ENCODE data around the gene NABP1.

The NABP1 gene

DNA sequence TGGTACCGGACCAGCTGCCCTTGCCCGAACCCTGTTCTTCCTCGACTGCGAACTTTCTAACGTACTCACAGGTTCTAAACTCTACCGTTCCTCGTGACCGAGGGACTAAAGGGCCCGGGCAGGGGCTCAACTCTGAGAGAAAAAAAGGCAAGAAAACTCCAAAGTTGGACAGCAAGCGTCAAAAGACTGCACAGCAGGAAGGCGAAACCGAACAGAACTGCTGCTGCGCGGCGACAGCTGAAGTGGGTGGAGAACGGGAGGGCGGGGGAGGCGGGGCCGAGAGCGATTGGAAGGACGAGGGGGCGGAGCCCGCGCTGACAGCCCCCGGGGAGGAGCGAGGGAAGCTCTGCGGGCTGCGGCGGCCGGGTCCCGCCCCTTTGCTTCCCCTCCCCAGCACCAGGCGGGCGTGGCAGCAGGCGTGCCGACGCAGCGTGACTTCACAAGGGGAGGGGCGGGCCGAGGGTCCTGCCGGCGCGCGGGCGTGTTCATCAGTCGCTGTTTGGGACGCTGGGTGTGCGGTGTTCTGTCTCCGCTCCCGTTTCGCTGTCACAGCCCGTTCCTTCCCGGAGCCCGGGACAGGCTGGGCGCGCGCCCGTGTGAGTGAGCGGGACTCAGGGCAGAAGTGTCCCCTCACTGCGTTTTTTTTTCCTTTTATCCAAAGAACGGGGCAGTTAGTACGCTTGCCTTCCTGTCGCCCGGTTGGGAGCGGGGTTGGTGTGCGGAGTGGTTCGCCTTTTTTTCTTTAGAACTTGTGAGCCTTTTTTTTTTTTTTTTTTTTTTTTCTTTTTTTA lies at the start of gene NABP1:
Gene NABP1 (plus strand): TSS at position 491 of the 791 bp plus-strand sequence. CDS start 479 bp downstream, outside the sequence.
- H2AFZ ChIP-seq (ENCODE audit: low read depth), result peak within 1 kb of the TSS; percentile 69
- H3K4me3 ChIP-seq (IDR thresholded peaks at IDR 0.05; ENCODE audit: insufficient read depth, low read depth, low read length), result peak within 1 kb of the TSS; percentile 96
- no peaks in the 10 kb centered on the region for H3K27me3 ChIP-seq (ENCODE audit: insufficient read depth, low read depth)
- peaks cover 67% of the 10 kb centered on the region for H3K4me1 ChIP-seq (ENCODE audit: low read depth, poor library complexity, severe bottlenecking)
- peak within 1 kb of the TSS; percentile 97 for H3K27ac ChIP-seq
- peaks cover 6% of the 10 kb centered on the region; the same call in 1 of the 2 replicates for H3K36me3 ChIP-seq (ENCODE audit: insufficient read depth)
- TF ChIP-seq, protein P1, sequence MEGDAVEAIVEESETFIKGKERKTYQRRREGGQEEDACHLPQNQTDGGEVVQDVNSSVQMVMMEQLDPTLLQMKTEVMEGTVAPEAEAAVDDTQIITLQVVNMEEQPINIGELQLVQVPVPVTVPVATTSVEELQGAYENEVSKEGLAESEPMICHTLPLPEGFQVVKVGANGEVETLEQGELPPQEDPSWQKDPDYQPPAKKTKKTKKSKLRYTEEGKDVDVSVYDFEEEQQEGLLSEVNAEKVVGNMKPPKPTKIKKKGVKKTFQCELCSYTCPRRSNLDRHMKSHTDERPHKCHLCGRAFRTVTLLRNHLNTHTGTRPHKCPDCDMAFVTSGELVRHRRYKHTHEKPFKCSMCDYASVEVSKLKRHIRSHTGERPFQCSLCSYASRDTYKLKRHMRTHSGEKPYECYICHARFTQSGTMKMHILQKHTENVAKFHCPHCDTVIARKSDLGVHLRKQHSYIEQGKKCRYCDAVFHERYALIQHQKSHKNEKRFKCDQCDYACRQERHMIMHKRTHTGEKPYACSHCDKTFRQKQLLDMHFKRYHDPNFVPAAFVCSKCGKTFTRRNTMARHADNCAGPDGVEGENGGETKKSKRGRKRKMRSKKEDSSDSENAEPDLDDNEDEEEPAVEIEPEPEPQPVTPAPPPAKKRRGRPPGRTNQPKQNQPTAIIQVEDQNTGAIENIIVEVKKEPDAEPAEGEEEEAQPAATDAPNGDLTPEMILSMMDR (conservative IDR thresholded peaks at IDR 0.05; ENCODE audit: low read depth, low read length), result no peak
- peak within 1 kb of the TSS; percentile 91 for H3K4me2 ChIP-seq
- peaks cover 26% of the 10 kb centered on the region for H3K79me2 ChIP-seq (ENCODE audit: insufficient read depth, low read depth)
- no peaks in the 10 kb centered on the region for H4K20me1 ChIP-seq (ENCODE audit: insufficient read depth)
- H3K9ac ChIP-seq, result peak within 1 kb of the TSS; percentile 94

- H3K27me3 ChIP-seq (ENCODE audit: insufficient read depth, low read depth), result no peaks in the 10 kb centered on the region
- no peak overlapping the region for H3K4me3 ChIP-seq (IDR thresholded peaks at IDR 0.05; ENCODE audit: insufficient read depth, low read depth, low read length)
- H2AFZ ChIP-seq (ENCODE audit: low read depth), result no peak overlapping the region
- no peaks in the 10 kb centered on the region for H3K36me3 ChIP-seq (ENCODE audit: insufficient read depth)
- TF ChIP-seq, protein P1 (conservative IDR thresholded peaks at IDR 0.05; ENCODE audit: low read depth, low read length), result no peak
- no peaks in the 10 kb centered on the region for H3K4me1 ChIP-seq (ENCODE audit: low read depth, poor library complexity, severe bottlenecking)
- H4K20me1 ChIP-seq (ENCODE audit: insufficient read depth), result no peaks in the 10 kb centered on the region
- H3K9ac ChIP-seq, result no peak overlapping the region
- no peak overlapping the region for H3K27ac ChIP-seq
- no peak overlapping the region for H3K4me2 ChIP-seq
- no peaks in the 10 kb centered on the region for H3K79me2 ChIP-seq (ENCODE audit: insufficient read depth, low read depth)
Observed at GRCh38 chr2:191629001-191629453, 48.9 kb upstream of the NABP1 start.

- no peaks in the 10 kb centered on the region for H3K36me3 ChIP-seq (ENCODE audit: insufficient read depth)
- H3K27ac ChIP-seq, result no peak overlapping the region
- no peak overlapping the region for H3K9ac ChIP-seq
- no peak overlapping the region for H3K4me2 ChIP-seq
- no peaks in the 10 kb centered on the region for H4K20me1 ChIP-seq (ENCODE audit: insufficient read depth)
- TF ChIP-seq, protein P1 (conservative IDR thresholded peaks at IDR 0.05; ENCODE audit: low read depth, low read length), result no peak
- H3K4me3 ChIP-seq (IDR thresholded peaks at IDR 0.05; ENCODE audit: insufficient read depth, low read depth, low read length), result no peak overlapping the region
- peaks cover 8% of the 10 kb centered on the region for H3K4me1 ChIP-seq (ENCODE audit: low read depth, poor library complexity, severe bottlenecking)
- H3K27me3 ChIP-seq (ENCODE audit: insufficient read depth, low read depth), result no peaks in the 10 kb centered on the region
- H2AFZ ChIP-seq (ENCODE audit: low read depth), result no peak overlapping the region
- no peaks in the 10 kb centered on the region for H3K79me2 ChIP-seq (ENCODE audit: insufficient read depth, low read depth)
Observed at GRCh38 chr2:191629976-191630712, 47.8 kb upstream of the NABP1 start.

DNA sequence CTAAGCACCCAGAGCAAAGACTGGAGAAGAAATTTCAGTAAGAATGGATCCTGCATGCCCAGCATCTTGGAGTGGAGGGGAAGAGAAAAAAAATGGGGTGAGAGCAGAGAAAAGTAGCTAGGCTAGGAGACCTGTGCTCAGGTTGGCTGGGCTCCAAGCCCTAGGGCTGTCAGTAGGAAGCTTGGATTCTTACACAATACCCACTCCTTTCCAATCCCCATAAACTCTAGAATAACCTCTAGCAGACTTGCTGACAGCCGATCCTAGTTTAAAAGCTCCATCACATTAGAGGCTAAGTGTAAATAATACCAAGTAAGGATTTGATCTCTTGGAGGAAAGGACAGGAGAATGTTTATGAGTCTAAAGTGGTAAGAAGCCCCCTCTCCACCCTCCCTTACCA lies 46.2 kb upstream of the NABP1 start:
- no peak overlapping the region for H3K4me3 ChIP-seq (IDR thresholded peaks at IDR 0.05; ENCODE audit: insufficient read depth, low read depth, low read length)
- no peaks in the 10 kb centered on the region for H4K20me1 ChIP-seq (ENCODE audit: insufficient read depth)
- H3K4me1 ChIP-seq (ENCODE audit: low read depth, poor library complexity, severe bottlenecking), result peaks cover 19% of the 10 kb centered on the region
- H3K4me2 ChIP-seq, result no peak overlapping the region
- H3K27me3 ChIP-seq (ENCODE audit: insufficient read depth, low read depth), result no peaks in the 10 kb centered on the region
- H2AFZ ChIP-seq (ENCODE audit: low read depth), result no peak overlapping the region
- H3K79me2 ChIP-seq (ENCODE audit: insufficient read depth, low read depth), result no peaks in the 10 kb centered on the region
- no peak overlapping the region for H3K27ac ChIP-seq
- H3K36me3 ChIP-seq (ENCODE audit: insufficient read depth), result no peaks in the 10 kb centered on the region
- no peak overlapping the region for H3K9ac ChIP-seq
- TF ChIP-seq, protein P1 (conservative IDR thresholded peaks at IDR 0.05; ENCODE audit: low read depth, low read length), result no peak
